Tibial artery (tissue), 4 donors: Measurements from ENCODE around the gene IGSF9B.
A peak's percentile ranks its signal among the peaks of the same experiment; 100 is the strongest.
"Not testable (repeated sequence)": the region's sequence is repeated elsewhere in the genome, so short reads cannot be mapped to it uniquely, and the experiment has no call there.

Source experiments
- DNase-seq, 2 donors: peaks; one replicate each; pipeline ENCODE4 v3.0.0-alpha.2; 2019
- H3K27ac ChIP-seq, 2 donors: fragments of 200-600 bp; sonication (generic) in 1 of 2; 1 replicate in 1 of 2; 2 replicates in 1 of 2; pipeline ENCODE4 v1.5.1; 2018 to 2019; ENCODE audit warnings: mild to moderate bottlenecking in 1 of 2
- H3K27me3 ChIP-seq, 2 donors: fragments of 200-600 bp; sonication (generic) in 1 of 2; one replicate each; pipeline versions ENCODE4 v1.5.1 to v1.6.0; 2016 to 2019
- H3K36me3 ChIP-seq, 3 donors: fragments of 200-600 bp; sonication (generic) in 2 of 3; one replicate each; pipeline ENCODE4 v1.5.1; 2016 to 2019; ENCODE audit warnings: mild to moderate bottlenecking in 2 of 3
- H3K4me1 ChIP-seq, 4 donors: fragments of 200-600 bp; sonication (generic) in 2 of 4; 1 replicate in 3 of 4; 2 replicates in 1 of 4; pipeline ENCODE4 v1.5.1; 2016 to 2019
- H3K4me3 ChIP-seq, 2 donors: fragments of 200-600 bp; sonication (generic) in 1 of 2; 1 replicate in 1 of 2; 2 replicates in 1 of 2; pipeline ENCODE4 v1.5.1; 2018 to 2019; ENCODE audit warnings: mild to moderate bottlenecking in 2 of 2
- H3K9me3 ChIP-seq, 3 donors: fragments of 200-600 bp; sonication (generic) in 1 of 3; one replicate each; pipeline ENCODE4 v1.5.1; 2016 to 2019
- CTCF ChIP-seq, 2 experiments: fragments of 200-600 bp in 1 of 2; fragments of 450-650 bp in 1 of 2; IDR thresholded peaks; one replicate each; pipeline ENCODE4 v1.5.1; 2017 to 2019; ENCODE audit warnings: antibody characterized with exemption in 2 of 2, mild to moderate bottlenecking in 1 of 2, moderate library complexity in 1 of 2
- intact Hi-C: fragments of 100-400 bp; cut with DNase I; formaldehyde crosslinking; loops from one replicate; pipeline ENCODE4 v1.15.0; 2023; ENCODE audit warnings: low total_unique reads

IGSF9B gene

GRCh38 chr11:133956650-133957633, at the start of gene IGSF9B:
Gene IGSF9B (minus strand): TSS chr11:133956968. CDS start chr11:133956754, 214 bp downstream.
- Histone ChIP-seq H3K36me3 (no peaks in the 10 kb centered on the region), H3K4me1 (peaks cover 0 to 44% (median 41%) of the 10 kb centered on the region in 4 donors), H3K9me3 (no peaks in the 10 kb centered on the region), H3K27me3 (no peaks in the 10 kb centered on the region), H3K4me3 (peak within 1 kb of the TSS; percentile 69 to 88), H3K27ac (peak within 1 kb of the TSS; percentile 95 to 96)
- no peak for TF ChIP-seq CTCF (IDR thresholded peaks at IDR 0.05)
- intact Hi-C loops: loop anchor here (2.0 kb wide), 1 partner anchor 90 kb away; no protein-coding TSS in a partner anchor
- peak; percentile 76 to 93 for DNase-seq

- intact Hi-C loops: no loop called here
- Histone ChIP-seq H3K4me1 (peaks cover 0 to 10% (median 0%) of the 10 kb centered on the region in 4 donors), H3K27me3 (peaks cover 0 to 14% of the 10 kb centered on the region in 2 donors), H3K4me3 (no peak overlapping the region), H3K9me3 (no peaks in the 10 kb centered on the region), H3K36me3 (no peaks in the 10 kb centered on the region), H3K27ac (no peak overlapping the region)
- no peak for DNase-seq
- TF ChIP-seq CTCF (IDR thresholded peaks at IDR 0.05): no peak
These were observed 47.9 kb upstream of the IGSF9B start for GRCh38 chr11:134004496-134005172.

GRCh38 chr11:134003792-134004495, 47.2 kb upstream of the IGSF9B start:
- peaks cover 0 to 20% of the 10 kb centered on the region in 2 donors for H3K27me3 ChIP-seq
- H3K36me3 ChIP-seq: no peaks in the 10 kb centered on the region
- peaks cover 0 to 10% (median 0%) of the 10 kb centered on the region in 4 donors for H3K4me1 ChIP-seq
- H3K9me3 ChIP-seq: no peaks in the 10 kb centered on the region
- no peak for DNase-seq
- no peak overlapping the region for H3K27ac ChIP-seq
- intact Hi-C loops: no loop called here
- no peak for TF ChIP-seq CTCF (IDR thresholded peaks at IDR 0.05)
- H3K4me3 ChIP-seq: no peak overlapping the region

GRCh38 chr11:134002819-134003218, 46.1 kb upstream of the IGSF9B start:
- intact Hi-C loops, DNase-seq, H3K36me3 ChIP-seq, H3K27ac ChIP-seq, H3K4me1 ChIP-seq, H3K4me3 ChIP-seq, H3K9me3 ChIP-seq: not testable (repeated sequence)
- H3K27me3 ChIP-seq: peaks cover 0 to 21% of the 10 kb centered on the region in 2 donors

- DNase-seq, H3K4me1 ChIP-seq, H3K27ac ChIP-seq, H3K4me3 ChIP-seq, H3K36me3 ChIP-seq, intact Hi-C loops, H3K9me3 ChIP-seq: not testable (repeated sequence)
- peaks cover 0 to 21% of the 10 kb centered on the region in 2 donors for H3K27me3 ChIP-seq
These were observed 45.6 kb upstream of the IGSF9B start for GRCh38 chr11:134002338-134002737.

- Histone ChIP-seq H3K9me3 (no peaks in the 10 kb centered on the region), H3K4me1 (peaks cover 0 to 10% (median 0%) of the 10 kb centered on the region in 4 donors), H3K36me3 (no peaks in the 10 kb centered on the region), H3K4me3 (no peak overlapping the region), H3K27me3 (peaks cover 0 to 21% of the 10 kb centered on the region in 2 donors), H3K27ac (no peak overlapping the region)
- TF ChIP-seq CTCF (IDR thresholded peaks at IDR 0.05): no peak
- no peak for DNase-seq
- intact Hi-C loops: no loop called here
These were observed 44.8 kb upstream of the IGSF9B start for GRCh38 chr11:134001596-134001995.
